HEK293T (cell line): ENCODE results near the gene SORBS2.

Source experiments
- CTCF ChIA-PET: fragments of 350-600 bp; formaldehyde crosslinking; extraction: SDS; loops from one replicate; lab custom pipeline; 2021; ENCODE audit warnings: antibody characterized with exemption, inconsistent platforms; lab: Yijun Ruan, JAX
- POLR2A ChIA-PET: fragments of 350-600 bp; formaldehyde crosslinking; extraction: SDS; loops from one replicate; lab custom pipeline; 2020; ENCODE audit warnings: antibody characterized with exemption, inconsistent platforms; lab: Yijun Ruan, JAX
- DNase-seq: peaks from one replicate; pipeline ENCODE4 v3.0.0; 2012; ENCODE audit warnings: mixed read lengths; ENCODE audit errors: extremely low spot score
- ARNT ChIP-seq: fragments of 450-650 bp; IDR thresholded peaks from 2 replicates; pipeline ENCODE4 v1.6.1; 2017; ENCODE audit warnings: mild to moderate bottlenecking
- BHLHE40 ChIP-seq: fragments of 450-650 bp; IDR thresholded peaks from 2 replicates; pipeline ENCODE4 v1.6.1; 2016; ENCODE audit warnings: mild to moderate bottlenecking, moderate library complexity, borderline replicate concordance
- CTBP1 ChIP-seq: fragments of 450-650 bp; IDR thresholded peaks from 2 replicates; pipeline ENCODE4 v1.6.1; 2016; ENCODE audit warnings: borderline replicate concordance
- ELF4 ChIP-seq: fragments of 450-650 bp; IDR thresholded peaks from 2 replicates; pipeline ENCODE4 v1.6.1; 2017; ENCODE audit warnings: antibody characterized with exemption
- FOXA1 ChIP-seq: fragments of 450-650 bp; IDR thresholded peaks from 2 replicates; pipeline ENCODE4 v1.6.1; 2016; ENCODE audit warnings: mild to moderate bottlenecking
- FOXK2 ChIP-seq: fragments of 450-650 bp; IDR thresholded peaks from 2 replicates; pipeline ENCODE4 v1.6.1; 2016; ENCODE audit warnings: mild to moderate bottlenecking
- FOXM1 ChIP-seq: fragments of 450-650 bp; IDR thresholded peaks from 2 replicates; pipeline ENCODE4 v1.6.1; 2017; ENCODE audit warnings: mild to moderate bottlenecking, borderline replicate concordance
- HDGF ChIP-seq: fragments of 450-650 bp; IDR thresholded peaks from 2 replicates; pipeline ENCODE4 v1.6.1; 2017; ENCODE audit warnings: antibody characterized with exemption, borderline replicate concordance
- L3MBTL2 ChIP-seq: fragments of 450-650 bp; conservative IDR thresholded peaks from 2 replicates; pipeline ENCODE4 v1.6.1; 2016; ENCODE audit warnings: mild to moderate bottlenecking
- LEF1 ChIP-seq: fragments of 450-650 bp; IDR thresholded peaks from 2 replicates; pipeline ENCODE4 v1.6.1; 2017; ENCODE audit warnings: mild to moderate bottlenecking, borderline replicate concordance
- NFRKB ChIP-seq: fragments of 450-650 bp; IDR thresholded peaks from 2 replicates; pipeline ENCODE4 v1.6.1; 2016; ENCODE audit warnings: mild to moderate bottlenecking, moderate library complexity
- SP1 ChIP-seq: fragments of 450-650 bp; IDR thresholded peaks from 2 replicates; pipeline ENCODE4 v1.6.1; 2017
- SUZ12 ChIP-seq: fragments of 450-650 bp; IDR thresholded peaks from 2 replicates; pipeline ENCODE4 v1.6.1; 2016; ENCODE audit warnings: mild to moderate bottlenecking
- TARDBP ChIP-seq: fragments of 450-650 bp; IDR thresholded peaks from 2 replicates; pipeline ENCODE4 v1.6.1; 2016
- ZNF384 ChIP-seq: fragments of 450-650 bp; IDR thresholded peaks from 2 replicates; pipeline ENCODE4 v1.6.1; 2016
- TF ChIP-seq, protein P1 (sequence below): fragments of 450-650 bp; IDR thresholded peaks from 2 replicates; pipeline ENCODE4 v1.6.1; 2016

The SORBS2 gene

DNA sequence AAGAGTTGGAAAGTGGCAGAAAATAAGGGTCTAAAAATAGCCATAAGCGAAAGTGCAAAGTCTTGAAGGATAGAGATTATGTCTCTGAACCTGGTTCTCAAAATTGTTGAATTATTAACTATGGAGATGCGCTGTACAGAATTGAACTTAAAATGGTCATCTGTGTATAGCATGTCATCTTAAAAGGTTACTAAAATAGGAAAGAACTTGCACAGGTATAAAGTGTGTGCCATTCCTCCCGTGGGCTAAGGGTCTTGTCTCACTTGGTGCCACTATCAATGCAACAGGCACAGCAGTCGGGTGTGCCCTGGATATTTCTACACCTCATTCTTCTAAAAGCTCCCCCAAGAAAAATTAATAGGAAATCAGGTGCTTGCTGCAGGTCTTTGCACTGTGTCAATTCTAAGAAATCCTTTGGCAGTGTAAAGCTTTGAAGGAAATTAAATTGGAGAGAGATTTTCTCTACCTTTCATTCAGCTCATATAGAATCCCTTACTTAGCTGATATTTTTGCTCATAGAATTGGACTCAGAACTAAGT lies 2.4 kb downstream of the SORBS2 start:
- ChIA-PET CTCF (interaction anchor here (0.8 to 1.1 kb wide), 2 partner anchors 31 to 106 kb away, joined by 3 to 5 read pairs; no protein-coding TSS in a partner anchor), POLR2A (interaction anchor here (0.8 kb wide), 1 partner anchor 36 kb away, joined by 3 read pairs; no protein-coding TSS in a partner anchor)
- no peak for TF ChIP-seq ZNF384
- no peak for DNase-seq

DNA sequence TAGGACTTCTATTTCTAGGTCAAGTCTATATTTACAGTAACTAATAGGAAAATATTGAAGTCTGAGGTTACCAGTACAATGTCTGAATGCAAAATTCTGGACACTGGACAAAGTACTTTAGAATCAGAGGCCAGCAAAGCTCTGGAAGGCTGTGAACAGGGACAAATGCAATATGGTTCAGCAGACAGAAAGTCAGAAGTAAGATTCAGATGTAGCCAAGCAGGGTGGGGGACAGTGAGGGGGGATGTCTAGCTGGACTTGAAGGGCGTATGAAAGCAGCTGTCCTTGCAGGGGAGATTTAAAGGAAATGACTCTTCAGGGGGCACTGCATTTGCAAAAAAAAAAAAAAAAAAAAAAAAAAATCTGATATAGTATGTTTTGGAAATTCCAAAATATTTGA lies 2.9 kb downstream of the SORBS2 start:
- POLR2A ChIA-PET, result no interaction called here
- CTCF ChIA-PET, result interaction anchor here (1.1 kb wide), 1 partner anchor 106 kb away, joined by 5 read pairs; no protein-coding TSS in a partner anchor
- DNase-seq, result no peak
- TF ChIP-seq BHLHE40 (no peak), LEF1 (no peak), TARDBP (no peak), FOXK2 (no peak), ARNT (no peak), FOXM1 (no peak), ZNF384 (no peak), HDGF (no peak), NFRKB (no peak), CTBP1 (no peak), FOXA1 (no peak), SP1 (no peak)
- TF ChIP-seq, protein P1, sequence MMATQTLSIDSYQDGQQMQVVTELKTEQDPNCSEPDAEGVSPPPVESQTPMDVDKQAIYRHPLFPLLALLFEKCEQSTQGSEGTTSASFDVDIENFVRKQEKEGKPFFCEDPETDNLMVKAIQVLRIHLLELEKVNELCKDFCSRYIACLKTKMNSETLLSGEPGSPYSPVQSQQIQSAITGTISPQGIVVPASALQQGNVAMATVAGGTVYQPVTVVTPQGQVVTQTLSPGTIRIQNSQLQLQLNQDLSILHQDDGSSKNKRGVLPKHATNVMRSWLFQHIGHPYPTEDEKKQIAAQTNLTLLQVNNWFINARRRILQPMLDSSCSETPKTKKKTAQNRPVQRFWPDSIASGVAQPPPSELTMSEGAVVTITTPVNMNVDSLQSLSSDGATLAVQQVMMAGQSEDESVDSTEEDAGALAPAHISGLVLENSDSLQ, result no peak

DNA sequence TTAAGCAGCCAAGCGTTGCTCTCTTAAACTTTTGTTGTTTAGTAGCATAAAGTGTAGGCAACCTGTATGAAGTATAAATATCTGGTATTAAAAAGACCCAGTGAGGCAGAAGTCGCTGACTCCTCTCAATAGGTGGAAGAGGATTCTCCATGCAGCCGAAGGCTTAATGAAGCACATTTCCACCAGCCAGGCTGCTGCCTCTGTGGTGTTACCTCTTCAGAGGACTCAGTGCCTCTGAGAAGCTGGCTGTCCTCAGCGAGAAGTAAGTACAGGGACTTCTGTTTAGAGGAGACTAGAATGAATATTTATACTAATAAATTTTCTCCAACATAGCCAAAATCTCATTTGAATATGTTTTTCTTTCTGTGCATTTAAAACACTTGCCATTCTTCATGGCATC lies 6.0 kb downstream of the SORBS2 start:
- POLR2A ChIA-PET, result no interaction called here

DNA sequence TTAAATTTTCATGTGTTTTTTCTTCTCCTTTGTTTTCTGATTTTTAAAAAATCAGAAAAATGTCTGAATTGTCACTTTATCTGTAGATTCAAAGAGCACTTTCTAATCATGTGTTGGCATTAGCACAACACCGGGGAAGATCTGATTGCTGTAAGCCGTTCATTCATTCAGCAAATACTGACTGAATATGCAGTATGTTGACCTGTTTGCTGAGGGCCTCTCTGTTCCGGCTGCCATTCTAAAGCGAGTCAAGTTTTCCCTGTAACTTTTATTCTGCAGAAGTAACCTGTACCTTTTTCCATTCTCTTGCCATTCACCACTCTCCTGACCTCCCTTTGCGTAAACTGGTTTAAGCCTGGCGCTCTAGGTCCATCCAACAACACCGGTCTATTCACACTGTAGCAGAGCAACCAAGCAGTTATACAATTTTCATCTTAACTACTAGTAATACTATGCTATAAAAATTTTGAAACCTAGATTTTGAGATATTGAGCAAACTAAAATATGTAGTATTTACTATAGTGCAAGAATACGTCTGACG lies 6.7 kb downstream of the SORBS2 start:
- ChIA-PET POLR2A (no interaction called here), CTCF (no interaction called here)
- TF ChIP-seq ELF4 (no peak), FOXM1 (no peak), ZNF384 (no peak), FOXK2 (no peak), ARNT (no peak), SP1 (no peak), TARDBP (no peak), NFRKB (no peak), HDGF (no peak), CTBP1 (no peak), LEF1 (no peak), BHLHE40 (no peak), FOXA1 (no peak), SUZ12 (no peak), L3MBTL2 (no peak)
- TF ChIP-seq, protein P1, result no peak
- no peak for DNase-seq

More for the DNA sequence above, 6.0 kb downstream of the SORBS2 start:
- CTCF ChIA-PET, result no interaction called here
- DNase-seq, result no peak
- TF ChIP-seq FOXA1, result no peak
- TF ChIP-seq, protein P1, result no peak
- no peak for TF ChIP-seq SP1
- no peak for TF ChIP-seq LEF1
- no peak for TF ChIP-seq ARNT
- TF ChIP-seq CTBP1, result no peak
- TF ChIP-seq ZNF384, result no peak
- no peak for TF ChIP-seq L3MBTL2
- no peak for TF ChIP-seq HDGF
- no peak for TF ChIP-seq TARDBP
- TF ChIP-seq SUZ12, result no peak
- no peak for TF ChIP-seq ELF4
- TF ChIP-seq BHLHE40, result no peak
- no peak for TF ChIP-seq NFRKB
- TF ChIP-seq FOXK2, result no peak
- TF ChIP-seq FOXM1, result no peak

DNA sequence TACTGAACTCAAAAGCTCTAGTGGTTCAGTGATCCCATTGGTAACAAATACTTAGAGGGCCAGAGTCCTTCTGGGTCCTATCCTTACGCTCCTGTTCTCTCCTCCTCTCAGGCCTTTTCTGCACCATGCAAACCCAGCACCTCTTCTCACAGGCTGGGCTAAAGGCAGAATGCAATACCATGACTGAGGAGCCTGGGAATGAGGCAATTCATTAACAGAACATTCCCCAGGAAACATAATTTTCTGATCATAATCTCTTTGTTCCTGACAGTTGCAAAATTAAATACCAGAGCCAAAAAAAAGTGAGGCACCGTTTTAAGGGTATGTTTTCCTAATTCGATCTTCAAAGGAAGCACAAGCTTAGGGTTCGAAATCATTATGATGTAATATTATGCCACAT lies 9.0 kb downstream of the SORBS2 start:
- DNase-seq, result no peak
- ChIA-PET POLR2A (interaction anchor here (1.4 kb wide), 1 partner anchor 9 kb away, joined by 6 read pairs; the partner anchor contains the start of gene SORBS2), CTCF (no interaction called here)
- TF ChIP-seq HDGF (no peak), FOXA1 (no peak), SUZ12 (no peak)
- TF ChIP-seq, protein P1, result no peak

DNA sequence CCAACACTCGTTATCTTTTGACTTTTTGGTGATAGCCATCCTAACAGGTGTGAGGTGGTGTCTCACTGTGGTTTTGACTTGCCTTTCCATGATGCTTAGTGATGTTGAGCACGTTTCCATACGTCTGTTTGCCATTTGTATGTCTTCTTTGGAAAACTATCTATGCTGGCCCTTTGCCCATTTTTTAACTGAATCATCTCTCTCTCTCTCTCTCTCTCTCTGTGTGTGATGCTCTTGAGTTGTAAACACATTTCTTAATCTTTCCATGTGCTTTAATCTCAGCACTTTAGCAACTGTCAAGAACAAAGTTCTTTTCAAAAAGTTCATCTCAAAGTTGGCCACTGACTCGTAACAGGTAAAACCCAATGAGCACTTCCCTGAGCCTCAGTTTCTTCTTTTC lies 10.5 kb downstream of the SORBS2 start:
- ChIA-PET CTCF (no interaction called here), POLR2A (no interaction called here)
- no peak for DNase-seq
- TF ChIP-seq FOXA1 (no peak), CTBP1 (no peak)
